Mesenchymal stem cell (in vitro differentiated cells and primary cell): Measurements from ENCODE around the gene KRTAP10-1.
"Not testable (repeated sequence)": the region's sequence is repeated elsewhere in the genome, so short reads cannot be mapped to it uniquely, and the experiment has no call there.

Experiments
- DNase-seq: peaks from one replicate; pipeline ENCODE4 v3.0.0-alpha.2; 2013
- H2AFZ ChIP-seq: one replicate; pipeline ENCODE4 v1.6.1; 2013; ENCODE audit warnings: low read depth, mild to moderate bottlenecking, control low read depth, inconsistent platforms, low read length, moderate library complexity
- H2AK5ac ChIP-seq: 2 replicates; pipeline ENCODE4 v1.6.1; 2013; ENCODE audit warnings: low read length, moderate library complexity, mild to moderate bottlenecking, inconsistent platforms; ENCODE audit not compliant: severe bottlenecking
- H2BK120ac ChIP-seq: one replicate; pipeline ENCODE4 v1.6.1; 2013; ENCODE audit warnings: low read depth, mild to moderate bottlenecking, inconsistent platforms, low read length, moderate library complexity
- H2BK12ac ChIP-seq, 2 experiments: one replicate each; pipeline ENCODE4 v1.6.1; 2013; ENCODE audit warnings: inconsistent platforms in 2 of 2, low read length in 2 of 2, mild to moderate bottlenecking in 2 of 2, moderate library complexity in 2 of 2, control low read depth in 1 of 2
- H2BK15ac ChIP-seq: one replicate; pipeline ENCODE4 v1.6.1; 2013; ENCODE audit warnings: mild to moderate bottlenecking, low read depth, inconsistent platforms; ENCODE audit not compliant: poor library complexity, severe bottlenecking
- H2BK5ac ChIP-seq: 2 replicates; pipeline ENCODE4 v1.6.1; 2013; ENCODE audit warnings: low read depth, mild to moderate bottlenecking, low read length, control low read depth, inconsistent platforms; ENCODE audit not compliant: poor library complexity, severe bottlenecking
- H3K14ac ChIP-seq, 2 experiments: one replicate each; pipeline ENCODE4 v1.6.1; 2013; ENCODE audit warnings: inconsistent platforms in 2 of 2, low read length in 2 of 2, control low read depth in 1 of 2, mild to moderate bottlenecking in 1 of 2, moderate library complexity in 1 of 2
- H3K18ac ChIP-seq, 2 experiments: one replicate each; pipeline ENCODE4 v1.6.1; 2013; ENCODE audit warnings: inconsistent platforms in 2 of 2, low read length in 2 of 2, control low read depth in 1 of 2, low read depth in 1 of 2, mild to moderate bottlenecking in 1 of 2
- H3K23ac ChIP-seq, 2 experiments: one replicate each; pipeline ENCODE4 v1.6.1; 2013; ENCODE audit warnings: inconsistent platforms in 2 of 2, low read length in 2 of 2, mild to moderate bottlenecking in 2 of 2, moderate library complexity in 2 of 2, control low read depth in 1 of 2
- H3K27ac ChIP-seq: 2 replicates; pipeline ENCODE4 v1.5.1; 2013; ENCODE audit warnings: mild to moderate bottlenecking, moderate library complexity, low read length, control low read depth, inconsistent platforms; ENCODE audit not compliant: poor library complexity, severe bottlenecking
- H3K27me3 ChIP-seq, 2 experiments: 2 replicates each; pipeline versions ENCODE4 v1.6.1 to v1.7.0; 2013; ENCODE audit warnings: low read length in 2 of 2, mild to moderate bottlenecking in 2 of 2, moderate library complexity in 2 of 2, control low read depth in 1 of 2, inconsistent platforms in 1 of 2; ENCODE audit not compliant: control insufficient read depth in 1 of 2, insufficient read depth in 1 of 2
- H3K36me3 ChIP-seq, 2 experiments: 2 replicates each; pipeline versions ENCODE4 v1.6.1 to v1.7.0; 2013; ENCODE audit warnings: low read length in 2 of 2, control low read depth in 1 of 2, inconsistent platforms in 1 of 2, low read depth in 1 of 2, mild to moderate bottlenecking in 1 of 2; ENCODE audit not compliant: insufficient read depth in 2 of 2, control insufficient read depth in 1 of 2
- H3K4ac ChIP-seq, 2 experiments: one replicate each; pipeline ENCODE4 v1.6.1; 2013; ENCODE audit warnings: inconsistent platforms in 2 of 2, low read length in 2 of 2, mild to moderate bottlenecking in 2 of 2, moderate library complexity in 2 of 2, control low read depth in 1 of 2, low read depth in 1 of 2
- H3K4me1 ChIP-seq: 2 replicates; pipeline ENCODE4 v1.6.1; 2013; ENCODE audit warnings: low read depth, low read length, control low read depth; ENCODE audit not compliant: control insufficient read depth, insufficient read depth
- H3K4me2 ChIP-seq: 2 replicates; pipeline ENCODE4 v1.6.1; 2013; ENCODE audit warnings: low read length, mild to moderate bottlenecking, inconsistent platforms; ENCODE audit not compliant: poor library complexity, severe bottlenecking
- H3K4me3 ChIP-seq, 2 experiments: 2 replicates each; pipeline versions ENCODE4 v1.5.1 to v1.7.0; 2013; ENCODE audit warnings: low read length in 2 of 2, mild to moderate bottlenecking in 2 of 2, control low read depth in 1 of 2, low read depth in 1 of 2; ENCODE audit not compliant: insufficient read depth in 1 of 2
- H3K79me1 ChIP-seq: replicated peaks from 2 replicates; pipeline ENCODE4 v1.6.1; 2013; ENCODE audit warnings: mild to moderate bottlenecking, control low read depth, low read length, inconsistent platforms; ENCODE audit not compliant: poor library complexity, severe bottlenecking
- H3K9ac ChIP-seq: 2 replicates; pipeline ENCODE4 v1.7.0; 2013; ENCODE audit warnings: mild to moderate bottlenecking, low read length, moderate library complexity
- H3K9me3 ChIP-seq: 2 replicates; pipeline ENCODE4 v1.7.0; 2013; ENCODE audit warnings: mild to moderate bottlenecking, low read length; ENCODE audit not compliant: control insufficient read depth
- H4K8ac ChIP-seq: one replicate; pipeline ENCODE4 v1.6.1; 2013; ENCODE audit warnings: inconsistent platforms, mild to moderate bottlenecking, low read length, moderate library complexity
- H4K91ac ChIP-seq: one replicate; pipeline ENCODE4 v1.6.1; 2013; ENCODE audit warnings: mild to moderate bottlenecking, low read length, inconsistent platforms
- WGBS: methylation state at CpG from one replicate; pipeline ENCODE4 v1.1.7; 2013; ENCODE audit warnings: mixed read lengths; 5-methylcytosine and 5-hydroxymethylcytosine counted together

KRTAP10-1 gene

GRCh38 chr21:44552136-44552535, 12.1 kb upstream of the KRTAP10-1 start:
- H2BK5ac ChIP-seq: no peak overlapping the region
- H3K9me3 ChIP-seq: peaks cover 8% of the 10 kb centered on the region
- no peak overlapping the region for H3K14ac ChIP-seq
- H2AFZ ChIP-seq: no peak overlapping the region
- H3K36me3 ChIP-seq: no peaks in the 10 kb centered on the region
- H2BK12ac ChIP-seq: no peak overlapping the region
- H3K23ac ChIP-seq: no peak overlapping the region
- DNase-seq: no peak
- no peak overlapping the region for H4K91ac ChIP-seq
- no peak overlapping the region for H4K8ac ChIP-seq
- no peak overlapping the region for H3K4me2 ChIP-seq
- no peak overlapping the region for H3K18ac ChIP-seq
- no peak overlapping the region for H2BK15ac ChIP-seq
- no peaks in the 10 kb centered on the region for H3K4me1 ChIP-seq
- H3K4me3 ChIP-seq: no peak overlapping the region
- no peak overlapping the region for H2BK120ac ChIP-seq
- H3K9ac ChIP-seq: no peak overlapping the region
- WGBS: 76% methylated on average over 6 of the region's 6 CpGs
- H3K27me3 ChIP-seq: peaks cover 21 to 58% of the 10 kb centered on the region in 2 experiments
- H3K4ac ChIP-seq: no peak overlapping the region
- no peaks in the 10 kb centered on the region for H3K79me1 ChIP-seq
- no peak overlapping the region for H2AK5ac ChIP-seq
- no peak overlapping the region for H3K27ac ChIP-seq

GRCh38 chr21:44551340-44551961, 11.5 kb upstream of the KRTAP10-1 start, which contains the start of gene KRTAP10-2:
KRTAP10-2 (minus strand) TSS chr21:44551505; CDS start chr21:44551458, 47 bp downstream.
- H2BK5ac ChIP-seq: no peak within 1 kb of the TSS
- 75% methylated on average over 17 of the region's 17 CpGs for WGBS
- no peak within 1 kb of the TSS for H2BK120ac ChIP-seq

DNA sequence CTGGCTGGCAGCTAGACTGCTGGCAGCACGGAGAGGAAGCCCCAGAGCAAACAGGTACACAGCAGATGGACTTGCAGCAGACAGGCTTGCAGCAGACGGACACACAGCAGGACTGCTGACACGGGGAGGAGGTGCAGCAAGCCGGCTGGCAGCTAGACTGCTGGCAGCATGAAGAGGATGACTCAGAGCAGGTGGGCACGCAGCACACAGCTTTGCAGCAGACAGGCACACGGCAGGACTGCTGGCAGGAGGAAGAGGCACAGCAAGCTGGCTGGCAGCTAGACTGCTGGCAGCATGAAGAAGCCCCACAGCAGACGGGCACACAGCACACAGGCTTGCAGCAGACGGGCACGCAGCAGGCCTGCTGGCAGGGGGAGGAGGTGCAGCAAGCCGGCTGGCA, 10.8 kb upstream of the KRTAP10-1 start:
- WGBS: 73% methylated on average over 10 of the region's 10 CpGs

More at GRCh38 chr21:44551340-44551961, 11.5 kb upstream of the KRTAP10-1 start, which contains the start of gene KRTAP10-2:
- Histone ChIP-seq H3K4me1 (no peaks in the 10 kb centered on the region), H3K9me3 (peaks cover 10% of the 10 kb centered on the region), H4K91ac (no peak within 1 kb of the TSS), H3K23ac (no peak within 1 kb of the TSS), H2BK12ac (no peak within 1 kb of the TSS), H3K79me1 (no peaks in the 10 kb centered on the region), H2AFZ (no peak within 1 kb of the TSS), H3K18ac (no peak within 1 kb of the TSS), H3K4me2 (no peak within 1 kb of the TSS), H3K36me3 (no peaks in the 10 kb centered on the region), H3K9ac (no peak within 1 kb of the TSS), H4K8ac (no peak within 1 kb of the TSS), H2BK15ac (no peak within 1 kb of the TSS), H3K4ac (no peak within 1 kb of the TSS), H3K14ac (no peak within 1 kb of the TSS), H2AK5ac (no peak within 1 kb of the TSS), H3K4me3 (no peak within 1 kb of the TSS), H3K27ac (no peak within 1 kb of the TSS), H3K27me3 (peaks cover 19 to 51% of the 10 kb centered on the region in 2 experiments)
- no peak for DNase-seq

GRCh38 chr21:44550285-44550684, 10.3 kb upstream of the KRTAP10-1 start:
- H2AK5ac ChIP-seq, H3K4ac ChIP-seq: not testable (repeated sequence)
- WGBS: 74% methylated on average over 17 of the region's 17 CpGs

More for the DNA sequence above, 10.8 kb upstream of the KRTAP10-1 start:
- Histone ChIP-seq H2BK5ac (no peak overlapping the region), H3K4ac (no peak overlapping the region), H2BK120ac (no peak overlapping the region), H3K4me2 (no peak overlapping the region), H3K4me3 (no peak overlapping the region), H3K9me3 (peaks cover 10% of the 10 kb centered on the region), H3K23ac (no peak overlapping the region), H2BK15ac (no peak overlapping the region), H2BK12ac (no peak overlapping the region), H3K27me3 (peaks cover 19 to 51% of the 10 kb centered on the region in 2 experiments), H3K4me1 (no peaks in the 10 kb centered on the region), H3K14ac (no peak overlapping the region), H3K18ac (no peak overlapping the region), H3K27ac (no peak overlapping the region), H2AK5ac (no peak overlapping the region), H3K79me1 (no peaks in the 10 kb centered on the region), H4K91ac (no peak overlapping the region), H3K9ac (no peak overlapping the region), H3K36me3 (no peaks in the 10 kb centered on the region), H2AFZ (no peak overlapping the region), H4K8ac (no peak overlapping the region)
- no peak for DNase-seq

More at GRCh38 chr21:44550285-44550684, 10.3 kb upstream of the KRTAP10-1 start:
- not testable (repeated sequence) for H4K8ac ChIP-seq, H3K36me3 ChIP-seq, H3K23ac ChIP-seq, H2BK12ac ChIP-seq, H2AFZ ChIP-seq, H3K9ac ChIP-seq, H3K4me1 ChIP-seq, H4K91ac ChIP-seq, H3K18ac ChIP-seq, H3K14ac ChIP-seq, DNase-seq, H3K79me1 ChIP-seq, H2BK15ac ChIP-seq, H2BK120ac ChIP-seq, H3K4me3 ChIP-seq, H2BK5ac ChIP-seq, H3K4me2 ChIP-seq, H3K27ac ChIP-seq
- Histone ChIP-seq H3K27me3 (peaks cover 19 to 50% of the 10 kb centered on the region in 2 experiments), H3K9me3 (peaks cover 10% of the 10 kb centered on the region)
